Upper lobe of left lung (tissue), 6 donors: ENCODE data around the gene ECEL1. TPM values are rescaled to one million over a fixed set of nuclear protein-coding genes. Genes with fewer than 3 reads are reported as not detected.
"Not testable (repeated sequence)": the region's sequence is repeated elsewhere in the genome, so short reads cannot be mapped to it uniquely, and the experiment has no call there.

ENCODE experiments used
- ATAC-seq, 2 donors: fragments of 200-7000 bp; cut with Tn5 transposase; one replicate each; pipeline ENCODE4 v1.9.1; 2022; ENCODE audit warnings: mild to moderate bottlenecking in 2 of 2, moderate library complexity in 2 of 2; ENCODE audit not compliant: low FRiP score in 2 of 2
- DNase-seq, 2 donors: peaks; one replicate each; pipeline ENCODE4 v3.0.0-alpha.2; 2019 to 2020
- H3K27ac ChIP-seq, 4 donors: fragments of 200-600 bp; sonication (generic); one replicate each; pipeline ENCODE4 v1.5.1; 2016 to 2019
- H3K27me3 ChIP-seq, 4 donors: fragments of 200-600 bp; sonication (generic); one replicate each; pipeline ENCODE4 v1.5.1; 2017 to 2019
- H3K36me3 ChIP-seq, 4 donors: fragments of 200-600 bp; sonication (generic); one replicate each; pipeline ENCODE4 v1.5.1; 2016 to 2019
- H3K4me1 ChIP-seq, 4 donors: fragments of 200-600 bp; sonication (generic); one replicate each; pipeline ENCODE4 v1.5.1; 2018 to 2019
- H3K4me3 ChIP-seq, 4 donors: fragments of 200-600 bp; sonication (generic); one replicate each; pipeline ENCODE4 v1.5.1; 2017 to 2019; ENCODE audit warnings: mild to moderate bottlenecking in 2 of 4, moderate library complexity in 1 of 4
- H3K9me3 ChIP-seq, 4 donors: fragments of 200-600 bp; sonication (generic); one replicate each; pipeline ENCODE4 v1.5.1; 2018 to 2019
- CTCF ChIP-seq, 6 experiments: fragments of 450-650 bp in 4 of 6; fragments of 200-600 bp in 2 of 6; sonication (generic) in 2 of 6; IDR thresholded peaks; one replicate each; pipeline ENCODE4 v1.5.1; 2016 to 2019; ENCODE audit warnings: antibody characterized with exemption in 6 of 6
- EP300 ChIP-seq, 4 donors: sonication (generic); formaldehyde crosslinking; IDR thresholded peaks; one replicate each; pipeline ENCODE4 v1.5.1; 2017; ENCODE audit warnings: antibody characterized with exemption in 4 of 4, control low read depth in 2 of 4
- POLR2A ChIP-seq, 4 donors: fragments of 450-650 bp; IDR thresholded peaks; one replicate each; pipeline ENCODE4 v1.5.1; 2016 to 2017; ENCODE audit warnings: antibody characterized with exemption in 4 of 4, mild to moderate bottlenecking in 2 of 4
- POLR2AphosphoS5 ChIP-seq, 2 donors: sonication (generic); formaldehyde crosslinking; IDR thresholded peaks; one replicate each; pipeline ENCODE4 v1.5.1; 2017; ENCODE audit warnings: antibody characterized with exemption in 2 of 2
- WGBS, 2 donors: methylation state at CpG; one replicate each; pipeline ENCODE4 v1.1.5; 2017 to 2018; 5-methylcytosine and 5-hydroxymethylcytosine counted together
- total RNA-seq, 6 donors: library from RNA; depleted of rRNA in 4 of 6; stranded (reverse); fragments of >200 nt in 4 of 6; gene quantifications; one replicate each; pipeline versions ENCODE4 v1.1.0 to v1.2.1, GENCODE V29; 2016 to 2021
- donor health status: DM: no; HTN: no; CAD: no; lungs with moderate emphysema.
- donor health status: DM: no; HTN: yes; CAD: no; lungs with severe emphysema.

The ECEL1 gene
- total RNA-seq, 6 donors from 2014 or later, result 0.14 to 0.40 TPM; not detected in 4

GRCh38 chr2:232456296-232457120 lies 31.1 kb downstream of the ECEL1 start:
- 83 to 92% methylated on average over 9 to 24 of the region's 27 CpGs for WGBS, 2 donors
- ATAC-seq (no peak), DNase-seq (peak; percentile 19 to 38)
- Histone ChIP-seq H3K4me1 (no peaks in the 10 kb centered on the region), H3K27me3 (peaks cover 0 to 8% (median 0%) of the 10 kb centered on the region in 4 donors), H3K9me3 (no peaks in the 10 kb centered on the region), H3K36me3 (no peaks in the 10 kb centered on the region), H3K27ac (no peak overlapping the region), H3K4me3 (no peak overlapping the region)
- TF ChIP-seq POLR2AphosphoS5 (IDR thresholded peaks at IDR 0.05) (no peak), CTCF (IDR thresholded peaks at IDR 0.05) (no peak), EP300 (IDR thresholded peaks at IDR 0.05) (no peak), POLR2A (IDR thresholded peaks at IDR 0.05) (no peak)

- peak; percentile 12 to 37 for DNase-seq
Measured at GRCh38 chr2:232455426-232456255, 32.0 kb downstream of the ECEL1 start, which contains the start of gene ALPI. Gene ALPI, plus strand, starts transcription at chr2:232456153. Its CDS starts 47 bp downstream, at chr2:232456200.

GRCh38 chr2:232454630-232455029 lies 33.0 kb downstream of the ECEL1 start:
- 82 to 86% methylated on average over 8 to 9 of the region's 9 CpGs for WGBS, 2 donors
- ATAC-seq (no peak), DNase-seq (peak; percentile 18 to 34)
- Histone ChIP-seq H3K4me1 (no peaks in the 10 kb centered on the region), H3K27ac (no peak overlapping the region), H3K4me3 (no peak overlapping the region), H3K27me3 (peaks cover 0 to 8% (median 0%) of the 10 kb centered on the region in 4 donors), H3K9me3 (no peaks in the 10 kb centered on the region), H3K36me3 (no peaks in the 10 kb centered on the region)
- TF ChIP-seq POLR2A (IDR thresholded peaks at IDR 0.05) (no peak), EP300 (IDR thresholded peaks at IDR 0.05) (no peak), CTCF (IDR thresholded peaks at IDR 0.05) (no peak), POLR2AphosphoS5 (IDR thresholded peaks at IDR 0.05) (no peak)

More at GRCh38 chr2:232455426-232456255, 32.0 kb downstream of the ECEL1 start, which contains the start of gene ALPI:
- no peak for ATAC-seq
- Histone ChIP-seq H3K4me3 (no peak within 1 kb of the TSS), H3K4me1 (no peaks in the 10 kb centered on the region), H3K27ac (no peak within 1 kb of the TSS), H3K36me3 (no peaks in the 10 kb centered on the region), H3K27me3 (peaks cover 0 to 8% (median 0%) of the 10 kb centered on the region in 4 donors), H3K9me3 (no peaks in the 10 kb centered on the region)
- 82 to 92% methylated on average over 3 to 14 of the region's 14 CpGs for WGBS, 2 donors
- no peak for TF ChIP-seq EP300 (IDR thresholded peaks at IDR 0.05)
- TF ChIP-seq CTCF (IDR thresholded peaks at IDR 0.05), result no peak
- no peak for TF ChIP-seq POLR2A (IDR thresholded peaks at IDR 0.05)
- TF ChIP-seq POLR2AphosphoS5 (IDR thresholded peaks at IDR 0.05), result no peak

- ATAC-seq, result not testable (repeated sequence)
Measured at GRCh38 chr2:232451645-232452044, 36.0 kb downstream of the ECEL1 start.

GRCh38 chr2:232449964-232450363 lies 37.7 kb downstream of the ECEL1 start:
- Histone ChIP-seq H3K36me3 (no peaks in the 10 kb centered on the region), H3K27ac (no peak overlapping the region), H3K4me1 (no peaks in the 10 kb centered on the region), H3K9me3 (no peaks in the 10 kb centered on the region), H3K27me3 (no peaks in the 10 kb centered on the region), H3K4me3 (no peak overlapping the region)
- TF ChIP-seq POLR2A (IDR thresholded peaks at IDR 0.05) (no peak), POLR2AphosphoS5 (IDR thresholded peaks at IDR 0.05) (no peak), CTCF (IDR thresholded peaks at IDR 0.05) (no peak), EP300 (IDR thresholded peaks at IDR 0.05) (no peak)
- 57 to 67% methylated on average over 12 of the region's 12 CpGs for WGBS, 2 donors
- no peak for DNase-seq
- ATAC-seq, result no peak

More at GRCh38 chr2:232451645-232452044, 36.0 kb downstream of the ECEL1 start:
- not testable (repeated sequence) for H3K4me3 ChIP-seq, H3K9me3 ChIP-seq, H3K27me3 ChIP-seq, H3K4me1 ChIP-seq, DNase-seq, H3K36me3 ChIP-seq, H3K27ac ChIP-seq
- WGBS, 2 donors, result 81 to 94% methylated on average over 3 of the region's 3 CpGs
